Suprapubic skin (tissue), 3 donors: ENCODE data around the gene MAN1C1.

Source experiments
- CTCF ChIP-seq, 2 donors: fragments of 200-600 bp in 1 of 2; fragments of 450-650 bp in 1 of 2; sonication (generic) in 1 of 2; IDR thresholded peaks; one replicate each; pipeline ENCODE4 v1.5.1; 2016 to 2019; ENCODE audit warnings: antibody characterized with exemption in 2 of 2, mild to moderate bottlenecking in 1 of 2, moderate library complexity in 1 of 2
- POLR2A ChIP-seq, 2 donors: fragments of 450-650 bp; IDR thresholded peaks; one replicate each; pipeline ENCODE4 v1.6.1; 2017; ENCODE audit warnings: antibody characterized with exemption in 2 of 2, mild to moderate bottlenecking in 2 of 2, moderate library complexity in 2 of 2

- no peak for TF ChIP-seq CTCF (IDR thresholded peaks at IDR 0.05)
- TF ChIP-seq POLR2A (IDR thresholded peaks at IDR 0.05): no peak
These were observed 78.6 kb downstream of the MAN1C1 start for GRCh38 chr1:25695090-25695770.
